NCI-H460 (cell line): Measurements from ENCODE around the gene IL11. TPM values are rescaled to one million over a fixed set of nuclear protein-coding genes. Genes with fewer than 3 reads are reported as not detected.
A peak's percentile ranks its signal among the peaks of the same experiment; 100 is the strongest.
"Not testable (repeated sequence)": the region's sequence is repeated elsewhere in the genome, so short reads cannot be mapped to it uniquely, and the experiment has no call there.

Experiments used
- DNase-seq: peaks from one replicate; pipeline ENCODE4 v3.0.0-alpha.2; 2016; ENCODE audit warnings: low read depth; ENCODE audit errors: extremely low read depth
- total RNA-seq: library from RNA; depleted of rRNA; stranded (reverse); fragments of >200 nt; shearing (Covaris generic); gene quantifications from 2 replicates; pipeline ENCODE4 v1.2.3, GENCODE V29; 2014; rRNA removed

IL11 gene
- total RNA-seq, 1 experiment from 2014 or later, result 0.84 TPM

DNA sequence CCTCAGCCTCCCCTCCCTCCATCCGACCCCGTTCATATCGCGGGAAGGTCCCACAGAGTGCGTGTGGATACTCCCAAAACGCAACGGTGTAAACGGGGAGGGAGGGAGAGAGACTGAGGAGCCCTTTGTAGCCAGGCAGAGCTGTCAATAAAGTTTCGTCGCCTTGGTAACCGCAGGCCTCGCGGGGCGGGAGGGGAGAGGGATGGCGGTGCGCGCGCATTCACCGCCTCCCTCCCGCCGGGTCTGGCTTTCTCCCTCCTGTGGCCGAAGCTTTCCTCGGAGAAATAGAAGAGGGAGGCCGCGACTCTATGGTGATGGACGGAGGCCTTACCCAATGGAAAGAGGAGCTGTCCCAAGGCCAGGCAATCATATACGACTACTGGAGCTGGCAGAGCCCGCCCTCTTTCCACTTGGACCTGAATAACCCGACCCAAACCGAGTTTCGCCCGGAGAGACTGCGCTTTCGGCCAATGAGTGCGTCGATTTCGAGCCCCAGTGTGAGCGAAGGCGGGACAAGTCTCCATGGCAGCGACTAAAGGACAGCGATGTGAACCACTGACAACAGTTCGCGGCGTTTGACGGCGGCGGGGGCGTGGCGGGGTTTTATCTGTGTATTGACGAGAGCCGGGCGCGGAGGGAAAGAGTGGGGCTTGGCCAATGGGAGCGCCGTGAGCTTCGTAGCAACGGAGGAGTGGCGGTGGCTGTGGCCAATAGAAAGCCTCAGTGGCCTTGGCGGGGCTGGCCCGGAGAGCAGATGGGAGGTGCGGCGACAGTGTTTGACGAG is 31.0 kb downstream of the IL11 start, which contains the start of gene KMT5C:
Gene KMT5C (plus strand): TSS at position 772 of the 784 bp plus-strand sequence. CDS start 2,061 bp downstream, outside the sequence.
- peak; percentile 100 for DNase-seq

DNA sequence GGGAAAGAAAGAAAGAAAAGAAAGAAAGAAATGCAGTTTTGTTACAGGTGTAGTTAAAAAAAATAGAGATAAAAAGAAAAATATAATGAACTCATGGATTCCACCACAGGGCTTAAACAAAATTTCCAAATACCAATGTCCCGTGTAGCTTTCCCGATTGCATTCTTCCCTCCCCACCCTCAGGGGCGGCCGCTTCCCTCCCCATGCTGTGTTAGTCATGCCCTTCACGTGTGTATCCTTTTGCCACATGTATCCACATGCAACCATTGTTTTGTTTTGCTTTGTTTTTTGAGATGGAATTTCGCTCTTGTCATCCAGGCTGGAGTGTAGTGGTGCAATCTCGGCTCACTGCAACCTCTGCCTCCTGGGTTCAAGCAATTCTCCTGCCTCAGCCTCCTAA is 34.2 kb downstream of the IL11 start:
- DNase-seq, result no peak

DNA sequence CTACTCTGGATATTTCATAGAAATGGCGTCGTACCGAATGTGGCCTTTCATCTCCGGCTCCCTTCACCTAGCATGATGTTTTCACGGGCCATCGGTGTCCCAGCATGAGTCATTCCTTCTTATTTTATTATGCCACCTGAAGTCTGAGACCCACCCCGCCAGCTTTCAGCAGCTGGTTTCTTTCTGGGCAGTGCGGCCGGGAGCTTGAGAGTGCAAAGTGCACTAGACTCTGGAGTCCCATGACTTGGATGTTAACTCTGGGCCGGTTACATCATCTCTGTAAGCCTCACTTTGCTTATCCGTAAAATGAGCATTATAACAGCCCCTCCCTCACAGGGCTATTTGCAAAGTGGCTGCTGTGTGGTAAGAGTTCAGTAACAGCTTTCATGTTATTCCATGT is 36.4 kb downstream of the IL11 start:
- no peak for DNase-seq

DNA sequence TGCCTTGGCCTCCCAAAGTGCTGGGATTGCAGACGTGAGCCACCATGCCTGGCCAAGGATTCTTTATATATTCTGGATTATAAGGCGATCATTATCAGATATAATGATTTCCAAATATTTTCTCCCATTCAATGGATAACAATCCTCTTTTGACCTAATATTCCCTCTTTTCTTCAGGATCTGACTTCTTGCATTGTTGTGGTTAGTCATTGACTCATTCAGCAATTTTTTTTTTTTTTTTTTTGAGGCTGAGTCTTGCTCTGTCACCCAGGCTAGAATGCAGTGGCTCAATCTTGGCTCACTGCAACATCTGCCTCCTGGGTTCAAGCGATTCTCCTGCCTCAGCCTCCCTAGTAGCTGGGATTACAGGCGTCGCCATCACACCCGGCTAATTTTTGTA is 40.5 kb downstream of the IL11 start:
- DNase-seq, result not testable (repeated sequence)

DNA sequence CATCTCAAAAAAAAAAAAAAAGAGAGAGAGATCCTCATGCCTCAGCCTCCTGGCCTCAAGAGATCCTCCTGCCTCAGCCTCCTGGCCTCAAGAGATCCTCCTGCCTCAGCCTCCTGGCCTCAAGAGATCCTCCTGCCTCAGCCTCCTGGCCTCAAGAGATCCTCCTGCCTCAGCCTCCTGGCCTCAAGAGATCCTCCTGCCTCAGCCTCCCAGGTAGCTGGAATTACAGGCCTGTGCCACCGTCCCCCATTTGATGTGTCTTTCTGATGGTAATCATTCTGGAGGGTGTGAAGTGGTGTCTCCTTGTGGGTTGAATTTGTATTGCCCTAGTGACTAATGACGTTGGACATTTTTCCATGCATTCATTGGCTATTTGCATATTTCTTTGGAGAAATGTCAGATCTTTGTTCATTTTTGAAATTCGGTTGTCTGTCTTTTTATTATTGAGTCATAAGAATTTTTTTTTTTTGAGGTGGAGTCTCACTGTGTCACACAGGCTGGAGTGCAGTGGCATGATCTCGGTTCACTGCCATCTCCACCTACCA is 41.4 kb downstream of the IL11 start:
- DNase-seq, result not testable (repeated sequence)

DNA sequence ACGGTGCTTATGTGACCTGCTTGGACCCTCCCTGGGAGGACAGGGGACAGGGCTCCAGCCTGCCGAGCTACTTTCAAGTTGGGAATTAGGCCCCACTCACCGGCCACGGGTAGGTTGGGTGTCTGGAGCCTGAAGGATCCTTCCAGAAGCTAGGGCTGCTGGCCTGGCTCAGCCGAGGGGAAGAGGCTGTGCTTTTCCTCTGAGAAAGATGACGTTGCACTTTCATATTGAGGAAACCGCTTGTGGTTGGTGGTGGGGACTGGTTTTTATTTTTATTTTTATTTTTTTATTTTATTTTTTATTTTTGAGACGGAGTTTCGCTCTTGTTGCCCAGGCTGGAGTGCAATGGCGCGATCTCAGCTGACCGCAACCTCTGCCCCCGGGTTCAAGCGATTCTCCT is 45.1 kb downstream of the IL11 start, which contains the start of gene TMEM150B:
Gene TMEM150B (minus strand): TSS at position 170 of the 400 bp plus-strand sequence. CDS start 4,305 bp downstream, outside the sequence.
- no peak for DNase-seq

DNA sequence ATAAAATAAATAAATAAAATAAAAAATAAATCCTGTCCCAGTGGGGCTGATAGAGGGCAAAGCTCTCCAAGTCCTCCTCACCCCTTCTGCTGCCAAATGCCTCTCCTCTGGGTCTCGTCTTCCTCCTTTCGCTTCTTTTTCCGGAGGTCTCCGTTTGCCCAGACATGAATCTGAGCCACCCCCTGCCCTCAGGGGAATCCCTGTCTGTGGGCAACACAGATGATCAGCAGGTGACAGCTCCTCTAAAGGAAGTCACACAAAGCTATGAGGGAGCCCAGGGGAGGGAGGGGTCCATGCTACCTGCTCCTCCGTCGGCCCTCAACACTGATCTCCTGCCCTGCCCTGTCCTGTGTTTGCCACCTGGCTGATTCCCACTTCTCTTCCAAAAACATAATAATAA is 45.6 kb downstream of the IL11 start:
- no peak for DNase-seq

DNA sequence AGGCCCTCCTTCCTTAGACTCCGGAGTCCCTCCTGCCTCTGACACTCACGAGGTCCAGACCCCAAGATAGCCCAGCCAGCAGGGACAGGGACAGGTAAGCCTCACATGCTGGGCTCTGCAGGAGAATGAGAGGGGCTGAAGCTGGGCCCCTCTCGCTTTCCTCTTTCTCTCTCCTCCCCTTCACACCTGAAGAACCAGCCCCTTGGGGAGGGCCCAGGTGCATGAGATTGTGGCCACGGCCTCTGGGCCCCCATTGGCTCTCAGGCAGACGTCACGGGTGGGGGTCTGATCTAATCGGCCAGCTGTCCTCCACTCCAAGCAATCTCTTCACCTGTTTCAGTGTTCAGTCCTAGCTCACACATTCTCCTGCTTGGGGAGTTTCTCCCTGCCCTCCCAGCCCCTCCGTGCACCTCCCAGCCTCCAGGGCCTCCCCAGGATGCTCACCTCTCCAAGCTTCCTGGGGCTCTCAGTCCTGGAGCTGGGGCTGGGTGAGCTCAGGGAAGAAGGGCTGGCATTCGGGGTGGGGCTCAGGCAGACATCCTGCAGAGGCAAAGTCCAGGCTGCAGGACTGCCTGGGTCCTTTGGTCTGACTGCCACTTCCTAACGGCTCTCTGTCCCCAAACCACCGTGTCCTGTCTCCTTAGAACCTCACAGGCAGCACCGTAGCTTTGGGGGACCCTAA is 47.9 kb downstream of the IL11 start:
- no peak for DNase-seq

DNA sequence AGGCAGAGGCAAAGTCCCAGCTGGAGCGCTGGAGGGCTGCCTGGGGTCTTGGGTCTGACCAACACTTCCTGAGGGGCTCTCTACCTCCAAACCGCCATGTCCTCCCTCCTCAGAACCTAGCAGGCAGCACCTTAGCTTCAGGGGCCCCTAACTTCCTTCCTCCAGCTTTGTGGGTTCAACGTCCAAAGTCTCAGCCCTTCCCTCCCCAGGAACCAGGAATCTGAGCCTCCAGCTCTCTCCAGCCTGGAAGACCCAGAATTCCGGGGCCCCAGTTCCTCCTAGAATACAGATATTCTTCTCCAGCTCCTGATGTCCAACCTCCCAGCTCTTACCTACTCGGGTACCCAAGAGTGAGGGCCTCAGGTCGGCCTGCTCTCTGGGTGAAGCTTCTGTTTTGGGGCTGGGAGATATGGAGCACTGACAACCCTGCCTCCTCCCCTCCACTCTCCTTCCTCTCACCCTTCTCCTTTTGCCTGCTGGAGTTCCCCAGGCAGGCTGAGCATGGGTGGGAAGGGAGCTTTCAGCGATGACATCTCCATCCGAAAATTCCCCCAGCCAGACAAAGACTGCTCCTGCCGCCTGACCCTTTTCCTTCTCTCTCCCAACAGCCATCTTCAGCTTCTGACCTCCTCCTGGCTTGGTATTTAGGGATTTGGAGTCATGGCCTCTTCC is 48.7 kb downstream of the IL11 start:
- DNase-seq, result no peak

DNA sequence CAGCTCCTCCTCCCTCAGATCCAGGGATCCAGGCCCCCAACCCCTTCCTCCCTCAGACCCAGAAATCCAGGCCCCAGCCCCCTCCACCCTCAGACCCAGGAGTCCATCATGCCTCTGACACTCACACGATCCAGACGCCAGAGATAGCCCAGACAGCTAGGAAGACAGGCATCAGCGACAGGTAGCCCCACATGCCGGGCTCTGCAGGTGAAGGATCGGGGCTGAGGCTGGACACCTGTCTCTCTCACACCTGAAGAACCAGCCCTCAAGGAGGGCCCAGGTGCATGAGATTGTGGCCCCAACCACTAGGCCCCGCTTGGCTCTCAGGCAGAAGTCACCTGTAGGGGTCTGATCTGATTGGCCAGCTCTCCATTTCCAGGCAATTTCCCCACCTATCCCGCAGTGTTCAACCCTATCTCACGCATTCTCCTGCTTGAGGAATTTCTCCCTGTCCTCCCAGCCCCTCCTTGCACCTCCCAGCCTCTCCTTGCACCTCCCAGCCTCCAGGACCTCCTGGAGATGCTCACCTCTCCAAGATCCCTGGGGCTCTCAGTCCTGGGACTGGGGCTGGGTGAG is 49.3 kb downstream of the IL11 start:
- DNase-seq, result no peak

DNA sequence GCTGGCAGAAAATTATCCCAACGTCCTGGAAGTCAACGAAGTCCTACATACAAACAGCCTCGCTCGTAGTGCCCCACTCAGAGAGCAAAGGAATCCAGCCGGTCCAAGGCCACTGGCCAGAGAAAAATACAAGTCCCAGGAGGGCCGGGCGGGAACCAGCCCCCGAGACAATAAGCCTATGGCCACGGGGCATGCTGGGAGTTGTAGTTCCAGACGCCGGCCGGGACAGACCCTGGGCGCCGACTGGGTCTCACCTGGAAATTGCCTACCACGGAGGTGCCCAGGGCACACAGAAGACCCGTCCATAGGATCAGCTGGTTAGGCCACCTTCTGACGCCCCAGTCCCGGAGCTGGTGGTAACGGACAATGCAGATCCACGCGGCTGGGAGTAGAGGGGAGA is 50.5 kb downstream of the IL11 start:
- no peak for DNase-seq

DNA sequence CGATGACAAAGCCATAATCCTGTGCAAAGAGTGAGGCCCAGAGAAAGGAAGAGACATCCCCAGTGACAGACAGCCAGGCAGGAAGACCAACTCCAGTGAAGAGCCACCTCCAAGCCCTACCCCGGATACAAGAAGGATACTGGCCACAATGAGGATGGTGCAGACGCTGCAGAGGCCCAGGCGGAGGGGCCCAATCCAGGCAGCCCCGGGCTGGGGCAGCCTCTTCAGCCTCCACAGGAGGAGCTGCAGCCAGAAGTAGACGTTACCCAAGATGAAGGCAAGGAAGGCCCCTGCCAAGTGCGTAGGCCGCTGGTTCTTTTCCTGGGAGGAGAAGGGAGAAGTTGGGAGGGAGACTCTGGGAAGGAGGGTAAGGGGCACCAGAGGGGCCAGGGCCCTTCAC is 53.6 kb downstream of the IL11 start:
- no peak for DNase-seq

DNA sequence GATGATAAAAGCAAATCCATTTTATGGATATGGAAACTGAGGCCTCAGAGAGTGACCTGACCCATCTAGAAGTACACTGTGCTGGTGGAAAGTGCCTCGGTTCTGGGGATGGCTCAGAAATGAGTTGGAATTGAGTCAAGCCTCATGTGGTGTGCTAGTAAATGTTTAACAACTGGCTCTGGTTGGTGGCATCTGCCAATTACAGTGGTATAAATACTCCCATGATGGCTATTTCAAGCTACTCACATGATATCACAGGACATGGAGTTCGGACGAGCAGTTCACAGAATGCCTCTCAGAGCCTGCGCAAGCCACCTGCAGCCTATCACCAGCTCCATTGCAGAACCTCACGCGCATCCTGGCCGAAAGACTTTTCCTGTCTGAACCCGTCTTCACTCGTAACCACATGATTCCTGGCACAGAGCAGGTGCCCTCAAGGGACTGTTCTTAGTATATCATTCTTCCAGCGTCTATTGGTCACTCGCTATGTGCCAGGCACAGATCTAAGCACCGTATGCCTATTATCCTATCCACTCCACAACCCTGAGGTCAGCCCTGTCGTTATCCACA is 54.2 kb downstream of the IL11 start:
- DNase-seq, result no peak

DNA sequence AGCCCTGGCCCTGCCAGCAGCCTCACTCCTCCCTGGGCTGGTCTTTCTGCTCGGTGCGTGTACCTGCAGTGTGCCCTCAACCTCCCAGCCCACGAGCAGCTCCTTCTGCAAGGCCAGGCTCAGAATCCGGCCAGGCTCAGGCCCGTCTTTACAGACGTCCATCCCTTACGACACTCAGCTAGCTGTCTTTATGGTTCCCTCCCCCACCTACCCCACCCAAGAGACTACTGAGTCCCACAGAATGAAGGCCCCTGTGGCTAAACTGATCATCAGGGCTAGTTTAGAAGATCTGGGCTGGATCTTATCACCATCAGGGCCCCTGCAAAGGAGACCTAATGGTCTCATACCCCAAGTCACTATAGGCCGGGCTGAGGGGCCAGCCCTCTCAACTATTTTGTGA is 55.9 kb downstream of the IL11 start:
- no peak for DNase-seq

Other genes with a start within 250 kb of the IL11 start
- 18.6 and 25.1 TPM in 2 replicates for gene TNNT1, start 221.3 kb downstream of the IL11 start, total RNA-seq
- gene TNNI3, start 212.7 kb downstream of the IL11 start, total RNA-seq, result 1.2 and 4.5 TPM in 2 replicates
- gene DNAAF3, start 203.8 kb downstream of the IL11 start, total RNA-seq, result 7.8 and 8.9 TPM in 2 replicates
- gene SYT5, start 190.2 kb downstream of the IL11 start, total RNA-seq, result 0.20 and 0.30 TPM in 2 replicates
- gene PTPRH, start 161.0 kb downstream of the IL11 start, total RNA-seq, result 31.9 and 34.0 TPM in 2 replicates
- gene TMEM86B, start 141.7 kb downstream of the IL11 start, total RNA-seq, result 1.8 and 2.3 TPM in 2 replicates
- 32.6 and 33.6 TPM in 2 replicates for gene PPP6R1, start 111.4 kb downstream of the IL11 start, total RNA-seq
- 33.4 and 37.1 TPM in 2 replicates for gene HSPBP1, start 90.4 kb downstream of the IL11 start, total RNA-seq
- 3.8 and 5.7 TPM in 2 replicates for gene BRSK1, start 86.5 kb downstream of the IL11 start, total RNA-seq
- not detected in 2 replicates for gene TMEM150B, start 45.1 kb downstream of the IL11 start, total RNA-seq
- gene KMT5C, start 30.6 kb downstream of the IL11 start, total RNA-seq, result 5.1 and 7.9 TPM in 2 replicates
- gene COX6B2, start 15.7 kb downstream of the IL11 start, total RNA-seq, result not detected in 2 replicates
- gene GARIN5B, start 7.2 kb downstream of the IL11 start, total RNA-seq, result not detected in 2 replicates
- gene TMEM190, start 6.4 kb upstream of the IL11 start, total RNA-seq, result not detected in 2 replicates
- 0.97 and 2.0 TPM in 2 replicates for gene TMEM238, start 13.8 kb upstream of the IL11 start, total RNA-seq
- 426 and 465 TPM in 2 replicates for gene RPL28, start 15.5 kb upstream of the IL11 start, total RNA-seq
- 369 and 378 TPM in 2 replicates for gene UBE2S, start 37.3 kb upstream of the IL11 start, total RNA-seq
- gene SHISA7, start 72.8 kb upstream of the IL11 start, total RNA-seq, result not detected in 2 replicates
- 33.9 and 39.6 TPM in 2 replicates for gene ISOC2, start 91.2 kb upstream of the IL11 start, total RNA-seq
- not detected in 2 replicates for gene C19orf85, start 94.3 kb upstream of the IL11 start, total RNA-seq
- 2.1 and 6.1 TPM in 2 replicates for gene ZNF628, start 106.2 kb upstream of the IL11 start, total RNA-seq
- 3.9 and 4.5 TPM in 2 replicates for gene NAT14, start 114.7 kb upstream of the IL11 start, total RNA-seq
- gene SSC5D, start 118.0 kb upstream of the IL11 start, total RNA-seq, result 0.07 TPM in 1 of 2 replicates, not detected in the other
- gene SBK2, start 166.7 kb upstream of the IL11 start, total RNA-seq, result not detected in 2 replicates
- gene SBK3, start 175.1 kb upstream of the IL11 start, total RNA-seq, result 0.32 TPM in 1 of 2 replicates, not detected in the other
- gene ZNF579, start 210.4 kb upstream of the IL11 start, total RNA-seq, result 2.1 and 3.2 TPM in 2 replicates
- 3.6 and 5.0 TPM in 2 replicates for gene FIZ1, start 229.1 kb upstream of the IL11 start, total RNA-seq
- gene ZNF524, start 229.8 kb upstream of the IL11 start, total RNA-seq, result 15.9 and 16.5 TPM in 2 replicates
- 1.1 and 1.3 TPM in 2 replicates for gene ZNF865, start 235.2 kb upstream of the IL11 start, total RNA-seq